GM12872 (cell line): ENCODE data around the gene RBMS3.

ENCODE experiments used
- TF ChIP-seq, protein P1 (sequence below): IDR thresholded peaks from 3 replicates; pipeline ENCODE4 v1.5.1; 2011; ENCODE audit warnings: low read depth, mild to moderate bottlenecking, low read length, moderate library complexity; ENCODE audit not compliant: insufficient read depth

The RBMS3 gene

DNA sequence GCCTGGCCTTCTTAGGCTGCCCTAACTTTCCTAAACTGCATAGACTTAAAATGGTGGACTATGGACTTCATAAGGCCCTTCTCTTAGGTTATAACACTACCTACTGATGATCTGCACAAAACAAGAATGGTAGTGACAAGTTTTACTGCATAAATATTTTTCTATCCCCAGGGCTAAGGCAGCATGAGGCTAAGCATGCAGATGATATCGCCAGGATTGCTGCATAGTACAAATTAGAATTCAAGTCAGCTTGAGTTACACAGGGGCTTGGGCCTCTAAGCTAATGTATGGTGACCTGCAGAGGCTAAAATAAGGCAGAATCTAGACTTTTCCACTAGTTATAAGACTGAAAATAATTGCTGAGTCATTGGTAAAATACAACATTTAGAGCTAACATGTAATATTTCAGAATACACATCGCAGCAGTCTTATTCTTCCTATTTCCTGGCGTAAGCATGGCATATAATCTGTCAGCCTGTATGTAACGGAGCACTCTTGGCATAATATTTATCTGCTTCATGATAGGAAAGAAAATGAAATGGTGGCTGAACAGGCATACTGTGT lies 15.3 kb upstream of the RBMS3 start:
- TF ChIP-seq, protein P1, sequence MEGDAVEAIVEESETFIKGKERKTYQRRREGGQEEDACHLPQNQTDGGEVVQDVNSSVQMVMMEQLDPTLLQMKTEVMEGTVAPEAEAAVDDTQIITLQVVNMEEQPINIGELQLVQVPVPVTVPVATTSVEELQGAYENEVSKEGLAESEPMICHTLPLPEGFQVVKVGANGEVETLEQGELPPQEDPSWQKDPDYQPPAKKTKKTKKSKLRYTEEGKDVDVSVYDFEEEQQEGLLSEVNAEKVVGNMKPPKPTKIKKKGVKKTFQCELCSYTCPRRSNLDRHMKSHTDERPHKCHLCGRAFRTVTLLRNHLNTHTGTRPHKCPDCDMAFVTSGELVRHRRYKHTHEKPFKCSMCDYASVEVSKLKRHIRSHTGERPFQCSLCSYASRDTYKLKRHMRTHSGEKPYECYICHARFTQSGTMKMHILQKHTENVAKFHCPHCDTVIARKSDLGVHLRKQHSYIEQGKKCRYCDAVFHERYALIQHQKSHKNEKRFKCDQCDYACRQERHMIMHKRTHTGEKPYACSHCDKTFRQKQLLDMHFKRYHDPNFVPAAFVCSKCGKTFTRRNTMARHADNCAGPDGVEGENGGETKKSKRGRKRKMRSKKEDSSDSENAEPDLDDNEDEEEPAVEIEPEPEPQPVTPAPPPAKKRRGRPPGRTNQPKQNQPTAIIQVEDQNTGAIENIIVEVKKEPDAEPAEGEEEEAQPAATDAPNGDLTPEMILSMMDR = no peak

DNA sequence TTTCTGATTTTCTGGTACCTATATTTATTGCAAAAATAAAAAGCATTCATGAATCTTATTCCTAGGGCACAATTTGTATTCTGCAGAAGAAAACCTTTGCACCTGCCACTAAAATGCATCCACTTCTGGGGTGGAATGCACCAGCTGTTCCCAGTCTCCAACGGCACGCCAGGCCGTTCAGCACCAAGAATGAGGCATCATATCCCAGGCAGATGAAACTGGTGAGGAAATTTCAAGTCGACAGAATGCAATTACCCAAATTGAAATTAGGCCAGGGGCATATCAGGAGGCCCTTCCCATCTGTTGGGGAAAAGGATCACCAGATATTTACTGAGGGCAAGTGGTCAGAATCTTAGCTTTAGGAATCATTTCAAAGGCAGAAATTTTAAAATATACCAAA lies 13.6 kb upstream of the RBMS3 start:
- TF ChIP-seq, protein P1 = no peak

DNA sequence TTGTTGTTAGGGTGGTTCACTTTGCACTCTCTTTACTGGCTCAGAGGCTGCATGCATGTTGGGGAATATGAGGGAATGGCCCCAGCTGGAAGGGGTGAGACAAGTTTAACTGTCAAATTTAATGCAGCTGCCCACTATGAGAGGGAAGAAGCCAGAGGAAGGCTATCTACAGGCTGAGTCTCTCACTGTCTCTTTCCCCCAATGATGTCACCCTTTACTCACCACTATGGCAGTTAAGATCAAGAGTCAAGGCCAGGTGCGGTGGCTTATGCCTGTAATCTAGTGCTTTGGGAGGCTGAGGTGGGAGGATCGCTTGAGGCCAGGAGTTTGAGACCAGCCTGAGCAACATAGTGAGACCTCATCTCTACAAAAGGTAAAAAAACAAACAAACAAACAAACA lies 12.2 kb upstream of the RBMS3 start:
- TF ChIP-seq, protein P1 = no peak

DNA sequence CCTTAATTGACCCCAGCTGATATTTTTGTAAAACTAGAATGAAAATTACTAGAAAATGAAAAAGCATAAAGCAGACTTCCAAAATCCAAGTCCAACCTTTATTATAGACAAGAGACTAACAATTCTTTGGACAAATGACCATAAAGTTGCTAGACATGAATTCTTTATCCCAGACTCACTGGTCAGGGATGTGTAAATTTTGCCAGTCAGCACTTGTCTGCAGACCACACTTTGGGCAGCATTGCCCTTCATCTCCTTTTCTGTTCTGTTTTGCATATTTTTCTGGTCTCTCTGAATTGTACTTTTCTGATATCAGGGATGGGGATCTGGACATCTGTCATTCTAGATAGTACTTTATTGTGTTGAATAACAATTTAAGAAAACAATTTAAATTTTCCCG lies 10.1 kb upstream of the RBMS3 start:
- TF ChIP-seq, protein P1 = no peak

DNA sequence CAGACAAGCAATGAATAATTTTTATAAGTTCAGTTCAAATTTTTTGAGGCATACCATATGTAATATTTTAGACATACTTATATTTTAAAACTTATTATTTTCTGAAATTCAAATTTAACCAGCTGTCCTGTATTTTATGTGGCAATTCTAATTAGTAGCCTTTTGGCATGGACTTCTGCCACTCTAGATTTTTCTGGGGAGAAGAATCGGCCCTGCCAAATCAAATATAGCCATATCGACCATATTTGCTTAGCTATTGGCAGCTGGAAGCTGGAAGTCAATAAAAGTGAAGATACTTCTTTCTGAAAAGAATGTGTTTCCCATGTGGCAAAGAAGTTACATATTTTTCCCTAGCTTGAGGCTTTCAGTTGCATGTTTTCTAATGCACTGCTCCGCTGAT lies 9.4 kb upstream of the RBMS3 start:
- TF ChIP-seq, protein P1 = no peak

DNA sequence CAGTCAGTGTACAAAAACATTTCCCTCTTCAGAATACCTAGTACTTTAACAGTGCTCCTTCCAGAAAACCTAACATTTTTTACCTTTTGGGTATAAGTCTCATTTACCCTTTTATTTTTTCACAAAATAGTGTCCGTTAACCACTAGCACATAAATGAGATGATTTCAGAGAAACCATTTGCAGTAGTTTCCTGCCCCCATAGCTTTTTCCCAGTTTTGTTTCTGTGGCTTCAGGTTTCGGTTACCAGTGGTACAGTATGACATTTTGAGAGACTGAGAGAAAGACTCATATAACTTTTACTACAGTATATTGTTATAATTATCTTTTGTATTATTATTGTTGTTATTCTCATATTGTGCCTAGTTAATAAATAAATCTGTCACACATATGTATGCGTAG lies 6.2 kb upstream of the RBMS3 start:
- TF ChIP-seq, protein P1 = no peak

DNA sequence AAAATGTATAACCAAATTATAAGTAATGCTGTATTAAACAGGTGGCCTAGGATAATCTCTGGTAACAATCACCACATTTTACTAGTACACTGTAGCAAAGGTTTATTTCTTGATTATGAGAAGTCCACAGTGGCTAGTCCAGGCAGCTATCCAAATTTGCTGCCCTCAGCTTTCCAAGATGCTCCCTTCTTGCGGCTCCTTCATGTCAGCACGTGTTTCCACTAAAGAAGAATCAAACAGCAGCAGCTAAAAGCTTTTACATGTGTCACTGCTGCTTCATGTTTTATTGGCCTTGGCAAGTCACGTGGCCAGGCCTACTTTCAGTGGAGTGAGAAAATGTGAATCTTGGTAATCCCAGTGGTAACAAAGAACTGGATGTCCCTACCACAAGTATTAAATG lies 5.6 kb upstream of the RBMS3 start:
- TF ChIP-seq, protein P1 = no peak
